NB4 (cell line): ENCODE results near the gene TRIOBP.

Experiments
- DNase-seq: peaks from one replicate; pipeline ENCODE4 v3.0.0; 2010; ENCODE audit warnings: low read depth
- H3K4me3 ChIP-seq: one replicate; pipeline ENCODE4 v1.5.1; 2011; ENCODE audit warnings: mild to moderate bottlenecking, low read depth, low read length, moderate library complexity
- MAX ChIP-seq: IDR thresholded peaks from 2 replicates; pipeline ENCODE4 v1.6.1; 2011; ENCODE audit warnings: low read depth, low read length
- MYC ChIP-seq: IDR thresholded peaks from 2 replicates; pipeline ENCODE4 v1.6.1; 2011; ENCODE audit warnings: low read depth, low read length
- POLR2A ChIP-seq: IDR thresholded peaks from 2 replicates; pipeline ENCODE4 v1.6.1; 2011; ENCODE audit warnings: mild to moderate bottlenecking; ENCODE audit not compliant: insufficient read length; ENCODE audit errors: extremely low read depth
- TF ChIP-seq, protein P1 (sequence below): IDR thresholded peaks from one replicate; pipeline ENCODE4 v1.5.1; 2012; ENCODE audit warnings: low read depth, low read length

Gene TRIOBP

DNA sequence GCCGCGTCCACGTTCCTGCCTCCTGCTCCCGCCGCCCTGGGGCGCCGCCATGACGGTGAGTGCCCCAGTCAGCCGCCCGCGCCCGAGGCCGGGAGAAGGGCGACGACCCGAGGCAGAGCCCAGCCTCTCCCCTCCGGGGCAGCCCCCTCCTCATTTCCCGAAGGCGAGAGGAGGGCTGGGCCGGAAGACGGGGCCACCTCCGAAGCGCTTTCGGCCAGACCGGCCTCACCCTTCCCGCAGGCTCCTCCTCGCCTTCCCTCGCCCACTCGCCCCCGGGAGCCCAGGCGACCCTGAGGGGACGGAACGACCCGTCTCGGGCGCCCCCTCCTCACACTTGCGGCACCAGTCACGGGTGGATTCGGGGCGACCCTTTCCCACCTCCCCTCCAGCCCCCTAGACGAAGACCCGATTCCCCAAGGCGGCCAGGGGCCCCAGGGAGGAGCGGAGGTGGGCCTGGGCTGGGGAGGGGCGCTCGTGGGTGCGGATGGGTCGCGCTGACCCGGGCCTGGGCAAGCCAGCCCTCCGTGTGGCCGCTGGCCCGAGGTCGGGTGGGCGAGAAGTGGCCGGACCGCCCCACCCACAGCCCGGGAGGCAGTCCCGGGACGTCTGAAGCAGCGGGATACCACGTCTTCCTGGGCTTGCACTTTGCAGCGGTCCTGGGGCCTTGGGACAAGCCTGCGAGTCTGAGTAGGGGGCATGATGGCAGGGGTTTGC is 49.7 kb downstream of the TRIOBP start:
- DNase-seq = peak; percentile 36
- H3K4me3 ChIP-seq = peak overlapping the region; percentile 60
- TF ChIP-seq MYC = no peak
- TF ChIP-seq, protein P1, sequence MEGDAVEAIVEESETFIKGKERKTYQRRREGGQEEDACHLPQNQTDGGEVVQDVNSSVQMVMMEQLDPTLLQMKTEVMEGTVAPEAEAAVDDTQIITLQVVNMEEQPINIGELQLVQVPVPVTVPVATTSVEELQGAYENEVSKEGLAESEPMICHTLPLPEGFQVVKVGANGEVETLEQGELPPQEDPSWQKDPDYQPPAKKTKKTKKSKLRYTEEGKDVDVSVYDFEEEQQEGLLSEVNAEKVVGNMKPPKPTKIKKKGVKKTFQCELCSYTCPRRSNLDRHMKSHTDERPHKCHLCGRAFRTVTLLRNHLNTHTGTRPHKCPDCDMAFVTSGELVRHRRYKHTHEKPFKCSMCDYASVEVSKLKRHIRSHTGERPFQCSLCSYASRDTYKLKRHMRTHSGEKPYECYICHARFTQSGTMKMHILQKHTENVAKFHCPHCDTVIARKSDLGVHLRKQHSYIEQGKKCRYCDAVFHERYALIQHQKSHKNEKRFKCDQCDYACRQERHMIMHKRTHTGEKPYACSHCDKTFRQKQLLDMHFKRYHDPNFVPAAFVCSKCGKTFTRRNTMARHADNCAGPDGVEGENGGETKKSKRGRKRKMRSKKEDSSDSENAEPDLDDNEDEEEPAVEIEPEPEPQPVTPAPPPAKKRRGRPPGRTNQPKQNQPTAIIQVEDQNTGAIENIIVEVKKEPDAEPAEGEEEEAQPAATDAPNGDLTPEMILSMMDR = no peak
- no peak for TF ChIP-seq MAX

DNA sequence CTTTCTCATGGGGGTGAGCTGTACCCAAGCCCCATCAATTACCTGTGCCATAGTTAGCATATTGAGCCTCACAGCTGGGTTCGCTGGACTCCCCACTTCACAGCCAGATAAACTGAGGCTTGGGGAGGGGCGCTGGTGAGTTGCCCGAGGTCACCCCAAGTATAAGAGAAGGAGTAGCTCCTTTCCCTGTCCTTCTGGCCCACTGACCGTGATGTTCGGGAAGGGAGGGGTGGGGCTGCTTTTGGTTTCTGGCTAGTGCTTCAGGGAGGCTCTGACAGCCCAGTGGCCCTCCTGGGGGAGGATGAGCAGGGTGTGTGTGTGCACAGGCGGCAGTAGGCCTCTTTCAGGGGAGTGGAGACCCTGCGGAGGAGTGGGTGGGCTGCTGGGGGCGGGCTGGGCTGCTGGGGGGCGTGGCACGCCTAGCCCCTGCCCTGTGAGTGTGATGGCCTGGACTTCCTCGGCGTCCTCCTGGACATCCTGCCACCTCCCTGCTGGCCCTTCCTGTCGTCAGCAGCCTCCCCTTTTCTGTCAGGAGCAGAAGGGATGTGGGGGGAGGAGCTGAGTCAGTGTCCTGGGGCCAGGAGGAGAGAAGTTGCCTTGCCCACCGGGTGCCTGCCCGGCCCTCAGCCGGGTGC is 50.3 kb downstream of the TRIOBP start:
- DNase-seq = peak; percentile 41
- H3K4me3 ChIP-seq = peak overlapping the region; percentile 60
- TF ChIP-seq, protein P1 = no peak
- no peak for TF ChIP-seq MYC

DNA sequence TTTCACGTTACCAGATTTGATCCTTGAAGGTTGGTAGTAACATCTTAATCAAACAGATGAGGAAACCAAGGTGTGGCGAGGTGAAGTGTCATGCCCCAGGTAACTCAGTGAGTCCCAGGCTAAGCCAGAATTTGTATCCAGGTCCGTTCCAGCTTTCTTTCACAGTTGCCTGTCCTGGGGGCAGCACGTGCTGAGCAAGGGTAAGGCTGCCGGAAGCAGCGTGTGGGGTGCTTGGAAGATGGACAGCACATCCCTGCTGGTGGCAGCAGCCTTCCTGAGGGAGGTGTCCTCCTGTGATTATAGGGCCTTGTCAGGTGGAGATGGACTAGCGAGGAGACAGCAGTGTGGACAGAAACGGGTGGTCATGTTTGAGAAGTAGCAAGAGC is 50.9 kb downstream of the TRIOBP start:
- peak overlapping the region; percentile 60 for H3K4me3 ChIP-seq
- TF ChIP-seq MYC = no peak
- no peak for TF ChIP-seq MAX
- TF ChIP-seq, protein P1 = no peak
- TF ChIP-seq POLR2A = no peak
- DNase-seq = no peak

GRCh38 chr22:37748659-37749058 is 51.8 kb downstream of the TRIOBP start:
- no peak for DNase-seq
- TF ChIP-seq POLR2A (no peak), MAX (no peak), MYC (no peak)
- TF ChIP-seq, protein P1 = no peak
- no peak overlapping the region for H3K4me3 ChIP-seq

DNA sequence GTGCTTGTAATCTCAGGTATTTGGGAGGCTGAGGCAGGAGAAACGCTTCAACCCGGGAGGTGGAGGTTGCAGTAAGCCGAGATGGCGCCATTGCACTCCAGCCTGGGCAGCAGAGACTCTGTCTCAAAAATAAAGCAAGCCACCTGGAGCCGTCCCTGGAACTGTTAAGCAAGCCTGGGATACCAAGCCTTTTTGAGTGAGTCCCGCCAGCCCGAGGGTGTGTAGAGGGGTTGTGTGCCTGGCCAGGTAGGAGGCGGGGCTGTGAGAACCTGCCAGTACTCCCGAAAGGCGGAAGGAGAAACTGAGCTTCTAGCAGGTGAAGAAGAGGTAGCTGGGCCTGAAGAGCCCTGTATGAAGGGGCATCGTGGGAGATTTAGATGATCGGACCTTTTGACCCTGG is 52.4 kb downstream of the TRIOBP start:
- H3K4me3 ChIP-seq = no peak overlapping the region
- no peak for DNase-seq
- TF ChIP-seq POLR2A (no peak), MAX (no peak), MYC (no peak)
- TF ChIP-seq, protein P1 = no peak
